HS-27A (cell line): ENCODE data around the gene ZNF528.
A peak's percentile ranks its signal among the peaks of the same experiment; 100 is the strongest.

Source experiments
- DNase-seq: peaks from one replicate; pipeline ENCODE4 v3.0.0-alpha.2; 2012; ENCODE audit warnings: low read depth, missing footprints

Gene ZNF528

GRCh38 chr19:52397310-52398080, at the start of gene ZNF528:
Gene ZNF528, plus strand, starts transcription at chr19:52397849. Its CDS starts 4,165 bp downstream, at chr19:52402014.
- peak; percentile 29 for DNase-seq

GRCh38 chr19:52351512-52351911, 46.1 kb upstream of the ZNF528 start:
- no peak for DNase-seq

DNA sequence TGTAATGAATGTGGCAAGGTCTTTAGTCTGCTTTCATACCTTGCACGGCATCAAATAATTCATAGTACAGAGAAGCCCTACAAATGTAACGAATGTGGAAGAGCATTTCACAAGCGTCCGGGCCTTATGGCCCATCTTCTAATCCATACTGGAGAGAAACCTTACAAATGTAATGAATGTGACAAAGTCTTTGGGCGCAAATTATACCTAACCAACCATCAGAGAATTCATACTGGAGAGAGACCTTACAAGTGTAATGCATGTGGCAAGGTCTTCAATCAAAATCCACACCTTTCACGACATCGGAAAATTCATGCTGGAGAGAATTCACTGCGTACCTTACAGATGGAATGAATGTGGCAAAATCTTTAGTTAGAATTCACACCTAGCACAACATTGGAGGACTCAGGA, 31.2 kb upstream of the ZNF528 start:
- DNase-seq, result no peak

DNA sequence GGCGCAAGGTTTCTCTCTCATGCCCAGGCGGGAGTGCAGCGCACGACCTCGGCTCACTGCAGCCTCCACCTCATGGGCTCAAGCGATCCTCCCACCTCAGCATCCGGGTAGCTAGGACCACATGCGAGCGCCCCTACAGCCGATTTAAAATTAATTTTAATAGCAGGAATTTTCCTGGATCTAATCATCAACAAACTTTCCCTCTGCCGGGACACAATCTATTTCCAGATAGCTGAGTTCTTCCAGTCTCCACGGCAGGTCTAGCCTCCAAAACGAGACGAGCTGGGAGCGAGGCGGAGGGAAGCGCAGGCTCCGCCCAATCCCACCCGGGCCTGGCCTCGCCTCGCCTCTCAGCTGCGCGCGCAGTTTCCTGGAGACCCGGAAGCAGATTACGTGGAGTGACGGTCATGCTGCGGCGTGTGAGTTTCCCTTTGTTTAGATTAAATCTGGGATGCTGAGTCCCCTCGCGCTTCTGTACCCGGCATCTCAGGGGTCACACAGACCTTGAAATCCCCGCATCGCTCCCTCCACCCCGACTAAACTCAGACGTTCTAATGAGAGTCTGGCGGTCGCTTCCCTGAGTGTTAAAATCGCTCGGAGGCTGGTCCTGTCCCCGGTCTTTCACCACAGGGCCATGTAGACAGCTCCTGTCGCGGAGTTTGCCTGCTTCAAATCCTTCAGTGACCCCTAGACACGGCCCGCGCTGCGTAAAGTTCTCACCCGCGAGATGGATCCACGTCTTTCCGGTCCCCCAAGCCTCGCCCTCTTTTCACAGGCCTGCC, 27.9 kb upstream of the ZNF528 start, which contains the start of gene ZNF880:
ZNF880 (plus strand) TSS at position 365 of the 782 bp plus-strand sequence; CDS start at position 408, 43 bp downstream.
- no peak for DNase-seq

- DNase-seq, result no peak
These were observed 27.3 kb upstream of the ZNF528 start for GRCh38 chr19:52370341-52370710.

DNA sequence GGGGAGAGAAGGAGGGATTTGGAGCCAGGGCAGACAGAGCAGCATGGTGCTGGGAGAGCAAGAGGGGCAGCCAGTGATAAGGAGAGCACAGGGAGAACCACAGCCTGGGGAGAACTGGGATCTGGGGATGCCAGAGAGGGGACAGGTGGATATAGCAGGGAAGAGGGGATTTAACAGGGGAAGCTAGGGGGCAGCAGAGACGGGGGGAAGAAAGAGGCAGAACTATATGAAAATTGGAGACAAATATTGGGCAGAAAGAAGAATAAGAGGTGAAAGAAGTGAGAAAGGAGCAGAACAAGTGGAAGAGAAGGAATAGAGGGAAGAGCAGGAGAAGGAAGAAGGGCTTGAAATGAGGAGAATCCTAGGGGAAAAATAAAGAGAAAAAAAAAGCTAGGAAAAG, 6.5 kb upstream of the ZNF528 start:
- no peak for DNase-seq

- DNase-seq, result no peak
These were observed 412 bp downstream of the ZNF528 start for GRCh38 chr19:52398081-52398441.

DNA sequence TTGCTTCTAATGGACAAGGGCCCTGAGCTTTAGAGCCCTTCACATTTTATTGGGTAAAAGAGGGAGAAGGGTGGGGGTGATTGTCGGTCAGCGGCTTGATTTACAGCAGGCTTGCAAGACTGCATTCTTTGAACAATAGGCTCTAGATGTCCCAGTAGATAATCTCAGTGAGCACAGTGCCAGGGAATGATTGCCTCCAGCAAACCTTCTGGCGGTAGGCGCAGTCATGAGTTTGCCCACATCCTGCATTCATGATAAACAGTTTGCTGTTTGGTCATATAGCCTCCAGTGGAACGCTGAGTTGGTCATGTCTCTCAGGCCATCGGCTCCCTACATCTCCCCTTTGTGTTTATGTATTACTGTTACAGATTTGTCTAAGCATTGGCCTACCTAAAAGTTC, 12.6 kb downstream of the ZNF528 start:
- no peak for DNase-seq

- no peak for DNase-seq
These were observed 18.1 kb downstream of the ZNF528 start for GRCh38 chr19:52415711-52416110.

- DNase-seq, result no peak
These were observed 31.3 kb downstream of the ZNF528 start, which contains the start of gene ZNF534 for GRCh38 chr19:52428937-52429336. Gene ZNF534, plus strand, starts transcription at chr19:52429148. Its CDS starts 2,327 bp downstream, at chr19:52431475.

DNA sequence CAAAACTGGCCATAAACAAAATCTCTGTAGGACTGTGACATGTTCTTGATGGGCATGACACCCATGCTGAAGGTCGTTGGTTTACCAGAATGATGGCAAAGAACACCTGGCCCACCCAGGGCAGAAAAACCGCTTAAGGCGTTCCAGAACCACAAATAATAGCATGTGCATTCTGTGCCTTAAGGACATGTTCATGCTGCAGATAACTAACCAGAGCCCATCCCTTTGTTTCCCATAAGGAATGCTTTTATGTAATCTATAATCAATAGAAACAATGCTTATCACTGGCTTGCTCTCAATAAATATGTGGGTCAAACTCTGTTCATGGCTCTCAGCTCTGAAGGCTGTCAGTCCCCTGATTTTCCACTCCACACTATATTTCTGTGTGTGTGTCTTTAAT, 44.5 kb downstream of the ZNF528 start:
- DNase-seq, result no peak

DNA sequence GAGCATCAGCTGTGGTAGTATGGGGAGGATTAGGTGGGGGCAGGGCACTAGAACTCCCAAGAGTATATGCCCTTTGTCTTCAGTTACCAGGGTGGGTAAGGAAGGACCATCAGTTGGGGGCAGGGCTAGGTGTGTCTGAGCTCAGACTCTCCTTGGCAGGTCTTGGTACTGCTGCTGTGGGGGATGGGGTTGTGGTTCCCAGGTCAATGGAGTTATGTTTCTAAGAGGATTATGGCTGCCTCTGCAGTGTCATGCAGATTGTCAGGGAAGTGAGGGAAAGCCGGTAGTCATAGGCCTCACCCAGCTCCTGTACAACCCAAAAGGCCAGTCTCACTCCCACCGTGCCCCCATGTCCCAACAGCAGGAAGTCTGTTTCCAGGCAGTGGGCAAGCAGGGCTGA, 46.9 kb downstream of the ZNF528 start:
- no peak for DNase-seq

DNA sequence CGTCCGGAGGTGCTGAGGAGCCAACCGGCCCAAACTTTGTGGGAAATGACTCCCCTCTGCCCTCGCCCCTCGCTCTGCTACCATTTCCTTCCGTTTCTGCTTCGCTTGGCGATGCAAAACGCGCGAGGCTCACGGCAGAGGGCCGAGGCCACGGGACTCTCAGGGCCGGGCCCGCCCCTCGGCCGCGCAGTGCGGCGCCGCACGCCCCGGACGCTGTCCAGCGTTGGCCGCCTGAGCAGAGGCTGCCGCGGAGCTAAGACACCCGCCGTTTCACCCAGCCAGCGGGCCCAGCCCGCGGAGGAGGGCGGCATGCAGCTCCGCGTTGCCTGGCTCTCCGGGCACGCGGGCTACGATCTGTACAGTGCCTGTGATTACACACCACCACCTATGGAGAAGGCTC, 53.6 kb downstream of the ZNF528 start:
- DNase-seq, result no peak

- no peak for DNase-seq
These were observed 55.9 kb downstream of the ZNF528 start, which contains the start of gene ZNF578 for GRCh38 chr19:52453324-52454094. Gene ZNF578, plus strand, starts transcription at chr19:52453553. Its CDS starts 48,293 bp downstream, at chr19:52501846.

DNA sequence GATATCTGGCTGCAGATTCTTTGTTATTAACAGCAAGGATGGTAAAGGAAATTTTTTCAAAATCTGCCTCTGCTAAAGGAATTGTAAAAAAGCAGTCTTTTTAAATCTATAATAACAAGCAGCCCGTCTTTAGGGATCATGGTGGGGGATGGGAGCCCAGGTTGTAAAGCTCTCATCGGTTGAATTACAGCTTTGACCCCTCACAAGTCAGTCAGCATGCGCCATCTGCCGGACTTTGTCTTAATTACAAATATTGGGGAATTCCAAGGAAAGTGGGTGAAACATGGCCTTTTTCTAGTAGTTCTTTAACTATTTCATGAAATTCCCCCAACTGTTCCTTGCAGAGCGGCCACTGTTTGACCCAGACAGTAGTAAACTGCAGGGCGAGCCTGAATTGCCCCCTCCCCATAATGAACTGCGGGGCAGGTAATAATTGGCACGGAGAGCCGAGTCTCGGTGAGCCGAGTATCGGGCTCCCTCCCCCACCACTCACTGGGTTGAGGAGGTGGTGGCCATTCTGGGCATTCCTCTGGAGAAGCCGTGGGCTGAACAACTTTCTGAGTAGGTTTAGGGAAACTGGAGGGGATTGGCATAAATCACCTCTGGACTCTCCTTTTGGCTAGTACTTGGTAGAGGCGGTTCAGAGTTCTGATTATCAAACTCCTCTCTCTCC, 67.3 kb downstream of the ZNF528 start:
- DNase-seq, result no peak
